HCT116 (cell line): ENCODE measurements around the gene PAEP. TPM values are rescaled to one million over a fixed set of nuclear protein-coding genes. Genes with fewer than 3 reads are reported as not detected.

Source experiments
- ATAC-seq: fragments of 200-7000 bp; cut with Tn5 transposase; 2 replicates; pipeline ENCODE4 v1.9.1; 2020; ENCODE audit warnings: mild to moderate bottlenecking, moderate library complexity
- BruUV-seq: library from RNA; stranded (reverse); fragments of 400-500 nt; replicated peaks from 2 replicates; lab custom pipeline; 2021; lab: Mats Ljungman, UMichigan
- CTCF ChIA-PET: fragments of 300-600 bp; sonication (Branson Sonifier 250); formaldehyde crosslinking; loops from one replicate; lab custom pipeline; 2021; ENCODE audit warnings: antibody characterized with exemption; lab: Charles Lee
- POLR2A ChIA-PET: fragments of 300-600, 350-600 bp; sonication (Branson Sonifier 250); formaldehyde crosslinking; loops from one replicate; lab custom pipeline; 2021; ENCODE audit warnings: antibody characterized with exemption; lab: Charles Lee
- RAD21 ChIA-PET, 2 experiments: fragments of 300-600 bp; sonication (Branson Sonifier 250); formaldehyde crosslinking; loops; one replicate each; lab custom pipeline; 2023; ENCODE audit warnings: low total read pairs in 2 of 2; ENCODE audit not compliant: uncharacterized antibody in 2 of 2, unreplicated experiment in 2 of 2, low non-redundant PET in 1 of 2; lab: Charles Lee
- DNase-seq: peaks from one replicate; pipeline ENCODE4 v3.0.0-alpha.2; 2010; ENCODE audit warnings: low read depth, low spot score
- H2AFZ ChIP-seq: fragments of 200-600 bp; shearing (Covaris generic), sonication (generic); 2 replicates; pipeline ENCODE4 v1.6.1; 2017; ENCODE audit warnings: low read depth, mixed run types, mixed read lengths, antibody characterized with exemption, low read length; ENCODE audit not compliant: poor library complexity, severe bottlenecking
- H3K27ac ChIP-seq: 2 replicates; pipeline ENCODE4 v1.5.1; 2012; ENCODE audit warnings: low read depth, low read length
- H3K27me3 ChIP-seq: fragments of 200-600 bp; sonication (generic); 2 replicates; pipeline ENCODE4 v1.6.1; 2016; ENCODE audit warnings: mixed run types, low read length, mixed read lengths; ENCODE audit not compliant: insufficient read depth
- H3K36me3 ChIP-seq, 2 experiments: fragments of 200-500 bp in 1 of 2; fragments of 200-600 bp in 1 of 2; sonication (Bioruptor generic) in 1 of 2; sonication (generic) in 1 of 2; 2 replicates each; pipeline versions ENCODE4 v1.5.1 to v1.6.1; 2014 to 2016; ENCODE audit warnings: low read length in 2 of 2, inconsistent platforms in 1 of 2, mixed read lengths in 1 of 2, mixed run types in 1 of 2; ENCODE audit not compliant: insufficient read depth in 2 of 2, control insufficient read depth in 1 of 2
- H3K4me1 ChIP-seq, 2 experiments: fragments of 200-600 bp in 1 of 2; sonication (generic) in 1 of 2; 2 replicates each; pipeline versions ENCODE4 v1.5.1 to v1.6.1; 2012 to 2017; ENCODE audit warnings: low read length in 2 of 2, inconsistent platforms in 1 of 2, mild to moderate bottlenecking in 1 of 2, mixed read lengths in 1 of 2, mixed run types in 1 of 2, moderate library complexity in 1 of 2; ENCODE audit not compliant: insufficient read depth in 2 of 2, control insufficient read depth in 1 of 2
- H3K4me2 ChIP-seq: fragments of 200-600 bp; sonication (generic); 2 replicates; pipeline ENCODE4 v1.6.1; 2017; ENCODE audit warnings: mixed run types, low read length, mixed read lengths
- H3K4me3 ChIP-seq, 2 experiments: fragments of 200-600 bp in 1 of 2; sonication (generic) in 1 of 2; replicated peaks in 1 of 2; 2 replicates each; pipeline ENCODE4 v1.5.1; 2011 to 2016; ENCODE audit warnings: low read length in 2 of 2, control low read depth in 1 of 2, low read depth in 1 of 2, mild to moderate bottlenecking in 1 of 2, mixed read lengths in 1 of 2, mixed run types in 1 of 2
- H3K79me2 ChIP-seq: fragments of 200-600 bp; sonication (generic); 2 replicates; pipeline ENCODE4 v1.6.1; 2017; ENCODE audit warnings: mild to moderate bottlenecking, mixed run types, low read length, moderate library complexity, mixed read lengths; ENCODE audit not compliant: insufficient read depth
- H3K9ac ChIP-seq: fragments of 200-600 bp; sonication (generic); 2 replicates; pipeline ENCODE4 v1.6.1; 2016; ENCODE audit warnings: low read length, mixed read lengths
- H3K9me2 ChIP-seq: fragments of 200-600 bp; sonication (generic), shearing (Covaris generic); 2 replicates; pipeline ENCODE4 v1.6.1; 2017; ENCODE audit warnings: mixed run types, mild to moderate bottlenecking, moderate library complexity; ENCODE audit not compliant: insufficient read depth
- H3K9me3 ChIP-seq, 2 experiments: fragments of 200-500 bp in 1 of 2; fragments of 200-600 bp in 1 of 2; sonication (Bioruptor generic) in 1 of 2; sonication (generic) in 1 of 2; 2 replicates each; pipeline ENCODE4 v1.6.1; 2014 to 2017; ENCODE audit warnings: low read length in 2 of 2, mixed read lengths in 2 of 2, inconsistent platforms in 1 of 2, low read depth in 1 of 2, mild to moderate bottlenecking in 1 of 2, mixed run types in 1 of 2, moderate library complexity in 1 of 2; ENCODE audit not compliant: control insufficient read depth in 1 of 2, insufficient read depth in 1 of 2
- H4K20me1 ChIP-seq: fragments of 200-600 bp; sonication (generic), shearing (Covaris generic); 2 replicates; pipeline ENCODE4 v1.6.1; 2017; ENCODE audit warnings: mixed run types, mild to moderate bottlenecking, moderate library complexity; ENCODE audit not compliant: insufficient read depth
- ATF3 ChIP-seq: IDR thresholded peaks from 2 replicates; pipeline ENCODE4 v1.6.1; 2012
- CBX3 ChIP-seq: IDR thresholded peaks from 2 replicates; pipeline ENCODE4 v1.6.1; 2012; ENCODE audit warnings: low read depth
- CEBPB ChIP-seq: IDR thresholded peaks from 2 replicates; pipeline ENCODE4 v1.6.1; 2012; ENCODE audit warnings: low read depth
- CTCF ChIP-seq, 3 experiments: fragments of 200-600 bp in 1 of 3; sonication (generic) in 1 of 3; IDR thresholded peaks in 2 of 3; conservative IDR thresholded peaks in 1 of 3; 2 replicates each; pipeline ENCODE4 v1.5.1; 2012 to 2017; ENCODE audit warnings: low read depth in 2 of 3, low read length in 2 of 3, antibody characterized with exemption in 1 of 3, borderline replicate concordance in 1 of 3, control low read depth in 1 of 3, mild to moderate bottlenecking in 1 of 3, mixed read lengths in 1 of 3, mixed run types in 1 of 3, moderate library complexity in 1 of 3; ENCODE audit not compliant: insufficient read depth in 1 of 3
- EZH2phosphoT487 ChIP-seq: fragments of 200-600 bp; IDR thresholded peaks from 2 replicates; pipeline ENCODE4 v1.6.1; 2018; ENCODE audit warnings: antibody characterized with exemption, borderline replicate concordance
- JUND ChIP-seq: IDR thresholded peaks from 2 replicates; pipeline ENCODE4 v1.6.1; 2012
- MAX ChIP-seq: IDR thresholded peaks from 2 replicates; pipeline ENCODE4 v1.6.1; 2012
- POLR2A ChIP-seq: IDR thresholded peaks from 2 replicates; pipeline ENCODE4 v1.7.0; 2011; ENCODE audit warnings: borderline replicate concordance; ENCODE audit not compliant: insufficient read depth, insufficient read length; ENCODE audit errors: extremely low read depth
- POLR2AphosphoS5 ChIP-seq: IDR thresholded peaks from 2 replicates; pipeline ENCODE4 v1.6.1; 2011; ENCODE audit warnings: mild to moderate bottlenecking, low read depth, low read length, moderate library complexity
- REST ChIP-seq: IDR thresholded peaks from 2 replicates; pipeline ENCODE4 v1.6.1; 2012; ENCODE audit warnings: low read depth
- SIN3A ChIP-seq: IDR thresholded peaks from 2 replicates; pipeline ENCODE4 v1.6.1; 2012; ENCODE audit warnings: low read depth
- SP1 ChIP-seq: IDR thresholded peaks from 2 replicates; pipeline ENCODE4 v1.6.1; 2012; ENCODE audit warnings: low read depth
- TCF7L2 ChIP-seq: IDR thresholded peaks from 2 replicates; pipeline ENCODE4 v1.7.0; 2011; ENCODE audit warnings: borderline replicate concordance, inconsistent platforms; ENCODE audit not compliant: insufficient read depth, insufficient read length; ENCODE audit errors: extremely low read depth
- YY1 ChIP-seq: IDR thresholded peaks from 2 replicates; pipeline ENCODE4 v1.6.1; 2011; ENCODE audit warnings: low read length, low read depth, moderate library complexity, mild to moderate bottlenecking; ENCODE audit not compliant: insufficient replicate concordance; ENCODE audit errors: extremely low read depth
- ZFX ChIP-seq: fragments of 450-650 bp; IDR thresholded peaks from 2 replicates; pipeline ENCODE4 v1.6.1; 2017
- ZNF274 ChIP-seq: fragments of 200-500 bp; sonication (Bioruptor generic); IDR thresholded peaks from 2 replicates; pipeline ENCODE4 v1.6.1; 2014; ENCODE audit warnings: mild to moderate bottlenecking, low read depth, low read length, inconsistent platforms
- intact Hi-C: fragments of 100-400 bp; cut with micrococcal nuclease; formaldehyde crosslinking; loops from 2 replicates; pipeline ENCODE4 v1.10.0; 2022
- total RNA-seq: library from RNA; stranded (reverse); gene quantifications from one replicate; pipeline ENCODE4 v1.2.1, GENCODE V29; 2021; ENCODE audit not compliant: unreplicated experiment

Gene PAEP
- total RNA-seq, 1 experiment from 2014 or later: not detected

DNA sequence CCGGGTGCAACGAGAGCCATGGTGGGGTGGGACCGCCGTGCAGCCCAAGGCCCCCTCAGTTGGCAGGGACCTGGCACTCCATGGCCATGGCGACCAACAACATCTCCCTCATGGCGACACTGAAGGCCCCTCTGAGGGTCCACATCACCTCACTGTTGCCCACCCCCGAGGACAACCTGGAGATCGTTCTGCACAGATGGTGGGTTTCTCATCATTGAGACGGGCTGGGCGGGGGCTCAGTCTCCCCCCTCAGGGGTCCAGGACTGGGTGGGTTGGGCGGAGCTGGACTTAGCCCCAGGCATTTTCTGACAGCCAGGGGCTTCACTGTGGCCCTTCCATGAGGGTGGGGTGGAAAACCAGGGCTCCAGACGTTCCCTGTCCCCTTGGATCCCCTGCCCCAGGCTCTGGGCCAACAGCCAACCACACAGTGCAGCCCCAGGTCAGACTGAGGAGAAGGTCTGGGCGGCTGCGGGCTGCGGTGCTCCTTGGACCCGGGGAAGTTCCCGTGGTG lies 734 bp downstream of the PAEP start:
- BruUV-seq: no TSS peak

More for the DNA sequence above, 734 bp downstream of the PAEP start:
- DNase-seq (no peak), ATAC-seq (no peak)
- Histone ChIP-seq H3K27ac (no peak overlapping the region), H3K4me2 (no peak overlapping the region), H3K9me2 (no peaks in the 10 kb centered on the region), H2AFZ (no peak overlapping the region), H3K27me3 (0 out of 2 replicates have a peak, but pooled peaks cover 2% of the 10 kb centered on the region), H4K20me1 (no peaks in the 10 kb centered on the region), H3K4me1 (no peaks in the 10 kb centered on the region), H3K9ac (no peak overlapping the region), H3K79me2 (no peaks in the 10 kb centered on the region), H3K9me3 (no peaks in the 10 kb centered on the region), H3K36me3 (no peaks in the 10 kb centered on the region), H3K4me3 (no peak overlapping the region)
- POLR2A ChIA-PET: no interaction called here
- TF ChIP-seq POLR2A (no peak), REST (no peak), ZNF274 (no peak), JUND (no peak), SIN3A (no peak), ZFX (no peak), MAX (no peak), ATF3 (no peak), SP1 (no peak), CTCF (IDR thresholded peaks at IDR 0.05 in 2 of 3, conservative IDR thresholded peaks at IDR 0.05 in 1 of 3; ENCODE audit: borderline replicate concordance in 1 of 3, insufficient read depth in 1 of 3, low read depth in 2 of 3, low read length in 2 of 3) (no peak), EZH2phosphoT487 (no peak), CBX3 (no peak), CEBPB (no peak), POLR2AphosphoS5 (no peak), YY1 (no peak), TCF7L2 (no peak)
- intact Hi-C loops: no loop called here
- CTCF ChIA-PET: no interaction called here
- RAD21 ChIA-PET: no interaction called here
